Stimulated activated CD4-positive, alpha-beta T cell treated with anti-CD3 and anti-CD28 coated beads, Interleukin-15, amount 100 ng/mL, for 24 hours (primary cell): ENCODE results near the gene SASH1.
"Not testable (repeated sequence)": the region's sequence is repeated elsewhere in the genome, so short reads cannot be mapped to it uniquely, and the experiment has no call there.

Experiments
- DNase-seq: peaks from one replicate; pipeline ENCODE4 v3.0.0-alpha.2; 2020

The SASH1 gene

GRCh38 chr6:148329596-148330381 lies 12.8 kb upstream of the SASH1 start:
- DNase-seq = no peak

- no peak for DNase-seq
Observed at GRCh38 chr6:148332088-148332487, 10.6 kb upstream of the SASH1 start.

GRCh38 chr6:148336901-148337300 lies 5.7 kb upstream of the SASH1 start:
- no peak for DNase-seq

- DNase-seq = no peak
Observed at GRCh38 chr6:148339766-148340165, 2.9 kb upstream of the SASH1 start.

- DNase-seq = no peak
Observed at GRCh38 chr6:148340586-148341297, 1.9 kb upstream of the SASH1 start.

- DNase-seq = no peak
Observed at GRCh38 chr6:148342100-148342349, 613 bp upstream of the SASH1 start.

GRCh38 chr6:148343047-148343782 lies 577 bp downstream of the SASH1 start:
- DNase-seq = no peak

GRCh38 chr6:148345176-148345575 lies 2.5 kb downstream of the SASH1 start:
- DNase-seq = no peak

GRCh38 chr6:148345578-148345977 lies 2.9 kb downstream of the SASH1 start:
- DNase-seq = no peak

GRCh38 chr6:148346681-148347440 lies 4.2 kb downstream of the SASH1 start:
- DNase-seq = no peak

- no peak for DNase-seq
Observed at GRCh38 chr6:148347441-148348054, 4.9 kb downstream of the SASH1 start.

GRCh38 chr6:148348335-148348734 lies 5.7 kb downstream of the SASH1 start:
- no peak for DNase-seq

GRCh38 chr6:148348778-148349177 lies 6.1 kb downstream of the SASH1 start:
- DNase-seq = no peak

GRCh38 chr6:148349466-148349865 lies 6.8 kb downstream of the SASH1 start:
- DNase-seq = no peak

GRCh38 chr6:148351309-148351708 lies 8.7 kb downstream of the SASH1 start:
- no peak for DNase-seq

GRCh38 chr6:148352421-148352820 lies 9.8 kb downstream of the SASH1 start:
- not testable (repeated sequence) for DNase-seq

- no peak for DNase-seq
Observed at GRCh38 chr6:148358196-148358785, 15.7 kb downstream of the SASH1 start.

GRCh38 chr6:148359228-148359627 lies 16.6 kb downstream of the SASH1 start:
- no peak for DNase-seq

GRCh38 chr6:148364056-148364824 lies 21.6 kb downstream of the SASH1 start:
- DNase-seq = no peak

GRCh38 chr6:148365041-148365440 lies 22.4 kb downstream of the SASH1 start:
- DNase-seq = no peak

- DNase-seq = no peak
Observed at GRCh38 chr6:148367411-148368024, 24.9 kb downstream of the SASH1 start.
